Renal cortex interstitium (tissue), 15 donors: ENCODE results near the gene DSC3. TPM values are rescaled to one million over a fixed set of nuclear protein-coding genes. Genes with fewer than 3 reads are reported as not detected.

Experiments
- DNase-seq, 11 donors: peaks; one replicate each; pipeline ENCODE4 v3.0.0-alpha.2; 2013; ENCODE audit warnings: low read depth in 9 of 11, low spot score in 4 of 11; ENCODE audit errors: extremely low read depth in 1 of 11
- long read RNA-seq, 16 experiments: transcript quantifications; one replicate each; lab custom pipeline, GENCODE V29; 2026
- polyA plus RNA-seq, 3 donors: library from polyadenylated mRNA; unstranded; fragments of 120-200 nt; gene quantifications; one replicate each; pipeline ENCODE4 v1.2.1, GENCODE V29; 2013; ENCODE audit not compliant: insufficient read length in 3 of 3

The DSC3 gene
- polyA plus RNA-seq = 1 to 10 TPM; 1.6 to 3.3 (median 2.6) TPM
- long read RNA-seq, donor 1 = 0 reads
- long read RNA-seq, donor 2 = 0 reads
- long read RNA-seq, donor 3, full-length matches to known transcripts = 1 of 1 reads
- long read RNA-seq, donor 3, partial matches to known transcripts = 0 of 1 reads
- long read RNA-seq, donor 3, other reads (novel, unspliced or antisense) = 0 of 1 reads
- long read RNA-seq, donor 4 = 0 reads
- long read RNA-seq, donor 5 = 0 reads
- long read RNA-seq, donor 6 = 0 reads
- long read RNA-seq, donor 7 = 0 reads
- long read RNA-seq, donor 8 = 0 reads
- long read RNA-seq, donor 9, full-length matches to known transcripts = 1 of 1 reads
- long read RNA-seq, donor 9, partial matches to known transcripts = 0 of 1 reads
- long read RNA-seq, donor 9, other reads (novel, unspliced or antisense) = 0 of 1 reads
- long read RNA-seq, donor 10 = 0 reads
- long read RNA-seq, donor 11 = 0 reads
- long read RNA-seq, donor 12 = 0 reads
- long read RNA-seq, donor 13 = 0 reads
- long read RNA-seq, donor 14 = 0 reads
- long read RNA-seq, donor 15, full-length matches to known transcripts = 1 of 1 reads
- long read RNA-seq, donor 15, partial matches to known transcripts = 0 of 1 reads
- long read RNA-seq, donor 15, other reads (novel, unspliced or antisense) = 0 of 1 reads
- long read RNA-seq, donor 16, full-length matches to known transcripts = 1 of 1 reads
- long read RNA-seq, donor 16, partial matches to known transcripts = 0 of 1 reads
- long read RNA-seq, donor 16, other reads (novel, unspliced or antisense) = 0 of 1 reads

GRCh38 chr18:31042406-31043181 lies at the start of gene DSC3:
Gene DSC3 (minus strand): TSS chr18:31042742. CDS start chr18:31042660, 82 bp downstream.
- DNase-seq = peak in 4 of 11 donors; percentile 31 to 41 (median 38)

- no peak for DNase-seq
Observed at GRCh38 chr18:31091350-31091749, 48.8 kb upstream of the DSC3 start.

- no peak for DNase-seq
Observed at GRCh38 chr18:31088532-31088931, 46.0 kb upstream of the DSC3 start.

GRCh38 chr18:31079973-31080372 lies 37.4 kb upstream of the DSC3 start:
- DNase-seq = no peak

- no peak for DNase-seq
Observed at GRCh38 chr18:31077878-31078277, 35.3 kb upstream of the DSC3 start.

GRCh38 chr18:31072175-31072574 lies 29.6 kb upstream of the DSC3 start:
- no peak for DNase-seq

GRCh38 chr18:31070206-31070605 lies 27.7 kb upstream of the DSC3 start:
- peak in 1 of 11 donors; percentile 3 for DNase-seq

GRCh38 chr18:31066266-31066665 lies 23.7 kb upstream of the DSC3 start:
- no peak for DNase-seq

- DNase-seq = no peak
Observed at GRCh38 chr18:31065036-31065773, 22.7 kb upstream of the DSC3 start.

- no peak for DNase-seq
Observed at GRCh38 chr18:31064130-31064529, 21.6 kb upstream of the DSC3 start.

GRCh38 chr18:31061945-31062344 lies 19.4 kb upstream of the DSC3 start:
- no peak for DNase-seq

GRCh38 chr18:31058897-31059296 lies 16.4 kb upstream of the DSC3 start:
- no peak for DNase-seq

- DNase-seq = no peak
Observed at GRCh38 chr18:31057917-31058316, 15.4 kb upstream of the DSC3 start.

GRCh38 chr18:31057051-31057450 lies 14.5 kb upstream of the DSC3 start:
- no peak for DNase-seq

- DNase-seq = no peak
Observed at GRCh38 chr18:31056296-31056695, 13.8 kb upstream of the DSC3 start.

GRCh38 chr18:31050635-31051034 lies 8.1 kb upstream of the DSC3 start:
- DNase-seq = no peak

GRCh38 chr18:31049189-31049588 lies 6.6 kb upstream of the DSC3 start:
- DNase-seq = no peak

- DNase-seq = no peak
Observed at GRCh38 chr18:31048216-31048615, 5.7 kb upstream of the DSC3 start.

- no peak for DNase-seq
Observed at GRCh38 chr18:31046916-31047315, 4.4 kb upstream of the DSC3 start.
